Stimulated activated CD4-positive, alpha-beta T cell treated with anti-CD3 and anti-CD28 coated beads, Interleukin-12 subunit alpha, Interleukin-12 subunit beta, amount 100 ng/mL, for 24 hours (primary cell): ENCODE measurements around the gene CCDC85C.

Experiments
- DNase-seq, 2 experiments: peaks; one replicate each; pipeline ENCODE4 v3.0.0-alpha.2; 2020; ENCODE audit warnings: low read depth in 2 of 2

CCDC85C gene

DNA sequence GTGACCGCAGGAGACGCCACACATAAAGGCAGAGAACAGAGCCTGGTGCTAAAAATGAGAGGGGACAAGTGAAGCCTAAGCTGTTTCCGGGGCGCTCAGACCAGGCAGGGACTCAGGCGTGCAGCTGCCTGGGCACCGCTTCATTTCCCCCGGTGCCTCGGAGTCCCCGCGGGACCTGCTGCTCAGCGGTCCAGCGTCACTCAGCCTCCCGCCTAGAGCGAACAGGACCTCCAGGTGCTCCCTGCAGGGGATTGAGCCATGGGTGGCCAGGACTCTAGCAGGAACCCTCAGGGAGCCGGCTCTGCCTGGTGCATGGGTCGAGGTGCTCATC is 31.0 kb downstream of the CCDC85C start:
- no peak for DNase-seq

DNA sequence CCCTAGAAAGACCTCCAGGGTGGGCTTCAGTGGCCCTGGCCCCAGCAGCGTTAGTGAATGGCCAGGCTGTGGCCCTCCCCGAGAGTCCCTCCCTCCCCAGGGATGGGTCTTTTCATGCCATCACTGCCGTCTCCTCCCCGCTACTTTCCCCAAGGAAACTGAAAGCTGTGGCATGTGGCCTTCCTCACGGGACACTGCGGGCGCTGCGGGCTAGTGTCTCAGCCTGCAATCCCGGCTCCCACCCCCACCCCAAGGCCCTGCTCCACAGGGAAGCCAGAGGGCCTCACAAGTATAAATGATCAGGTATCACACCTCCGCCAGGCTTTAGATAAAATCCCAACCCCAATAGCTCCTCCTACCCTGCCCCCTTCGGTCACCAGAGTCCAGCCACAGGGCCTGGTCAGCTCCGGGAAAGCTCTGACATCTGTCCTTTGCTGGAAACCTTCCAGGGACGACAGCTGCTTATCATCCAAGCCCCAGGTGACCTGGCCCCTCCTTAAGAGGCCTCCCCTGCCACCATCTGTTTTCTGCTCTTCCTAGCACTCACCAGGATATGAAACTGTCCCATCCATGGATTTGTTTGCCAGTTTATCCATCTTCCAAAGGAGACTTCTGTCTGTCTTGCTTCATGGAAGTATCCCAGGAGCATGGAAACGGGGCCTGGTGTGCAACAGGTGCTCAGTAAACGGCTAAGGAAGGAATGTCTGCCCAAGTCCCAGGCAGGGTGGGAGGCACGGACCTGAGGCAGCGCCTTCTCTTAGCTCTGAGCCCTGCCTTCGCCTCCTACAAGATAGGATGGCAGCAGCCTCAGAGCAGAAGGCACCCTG is 31.6 kb downstream of the CCDC85C start:
- no peak for DNase-seq

DNA sequence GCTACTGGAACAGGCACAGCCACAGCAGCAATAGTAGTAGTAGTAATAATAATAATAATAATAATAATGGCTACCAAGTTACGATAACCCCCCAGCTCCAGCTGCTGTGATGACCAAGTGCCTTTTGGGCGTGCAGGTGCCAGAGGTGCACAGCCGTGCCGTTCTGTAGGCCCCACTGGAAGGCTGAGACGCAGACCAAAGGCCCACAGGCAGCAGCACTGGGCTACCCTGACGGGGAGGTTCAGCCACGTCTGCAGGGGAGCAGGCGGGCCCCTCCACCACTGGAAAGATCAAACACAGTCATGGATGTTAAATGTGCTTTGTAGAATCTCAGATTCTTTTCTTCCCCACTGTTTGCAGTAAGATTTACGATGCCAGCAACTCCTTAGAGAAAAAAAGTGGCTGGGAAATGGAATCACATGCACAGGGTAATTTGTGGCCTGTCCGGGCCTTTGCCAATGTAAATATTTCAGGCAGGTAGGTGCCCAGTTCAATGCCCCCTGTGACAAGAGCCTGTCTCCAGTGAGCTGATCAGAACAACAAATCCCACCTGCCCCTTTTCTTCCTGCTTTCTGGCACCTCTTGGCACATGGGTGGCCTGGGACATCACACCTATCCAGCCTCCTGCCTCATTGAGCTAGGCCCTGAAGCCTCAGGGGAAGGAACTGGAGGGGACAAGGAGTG is 32.6 kb downstream of the CCDC85C start:
- no peak for DNase-seq

DNA sequence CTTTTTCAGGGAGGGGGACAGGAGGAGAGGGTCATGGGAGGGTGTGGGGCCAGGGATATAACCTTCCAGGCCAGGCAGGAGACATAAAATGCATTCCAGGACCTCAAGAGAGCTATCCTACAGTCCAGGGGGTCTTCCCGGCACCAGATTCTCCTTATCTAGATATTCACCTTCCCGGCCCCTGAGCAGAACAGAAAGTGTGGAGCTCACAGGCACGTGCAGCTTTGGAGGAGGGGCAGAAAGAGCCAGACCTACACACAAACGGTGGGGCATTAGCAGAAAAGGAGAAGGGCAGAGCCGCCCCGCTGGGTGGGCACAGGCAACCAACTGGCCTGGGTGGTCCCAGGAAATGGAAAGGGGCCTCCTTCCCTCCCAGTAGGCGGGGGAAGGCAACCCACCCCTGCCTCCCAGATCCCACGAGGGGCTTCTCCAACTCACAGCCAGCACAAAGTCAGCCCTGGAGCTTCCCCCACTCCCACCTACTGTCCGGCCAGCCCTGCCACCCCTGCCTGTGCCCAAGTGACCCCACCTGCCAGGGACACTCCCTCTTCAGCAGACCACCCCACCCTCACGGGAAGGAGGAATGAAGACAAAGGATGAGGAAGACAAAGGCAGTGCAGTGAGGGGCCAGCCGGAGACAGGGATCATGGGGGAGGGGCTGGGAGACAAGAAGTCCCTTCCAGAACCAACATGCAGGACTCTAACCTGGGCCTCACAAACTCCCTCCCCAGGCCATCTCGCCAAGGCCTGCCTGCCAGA is 33.3 kb downstream of the CCDC85C start:
- DNase-seq, result no peak

DNA sequence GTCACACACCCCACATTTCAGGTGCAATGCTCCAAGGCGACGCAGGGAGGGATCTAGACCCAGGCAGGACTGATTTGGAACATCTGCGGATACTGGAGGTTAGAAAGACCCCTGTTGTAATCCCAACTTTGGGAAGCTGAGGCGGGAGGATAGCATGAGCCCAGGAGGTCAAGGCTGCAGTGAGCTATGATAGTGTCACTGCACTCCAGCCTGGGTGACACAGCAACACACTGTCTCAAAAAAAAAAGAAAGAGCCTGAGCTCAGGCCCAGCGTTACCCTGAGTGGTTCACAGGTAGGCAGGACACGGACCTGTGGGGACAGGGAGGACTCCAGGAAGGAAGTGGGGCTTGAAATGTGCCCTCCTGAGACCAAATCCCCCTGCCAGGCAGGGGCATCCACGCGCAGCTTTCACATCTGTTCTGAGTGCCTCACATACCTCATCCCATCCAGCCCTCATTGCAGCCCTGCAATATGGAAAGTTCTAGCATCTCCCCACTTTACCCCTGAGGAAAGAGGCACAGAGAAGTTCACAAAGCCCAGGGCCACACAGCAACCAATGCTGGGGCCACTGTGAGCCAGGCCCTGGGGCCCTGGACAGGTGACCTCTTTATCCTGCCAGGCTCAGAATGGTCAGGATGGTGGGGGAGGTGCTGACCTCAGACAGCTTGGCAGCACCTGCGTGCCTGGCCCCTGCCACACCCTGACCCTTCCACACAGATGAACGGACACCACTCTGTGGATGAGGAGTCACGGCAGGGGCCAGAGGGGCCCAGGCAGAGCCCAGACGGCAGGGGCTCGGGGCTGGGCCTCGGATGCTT is 34.1 kb downstream of the CCDC85C start:
- no peak for DNase-seq

DNA sequence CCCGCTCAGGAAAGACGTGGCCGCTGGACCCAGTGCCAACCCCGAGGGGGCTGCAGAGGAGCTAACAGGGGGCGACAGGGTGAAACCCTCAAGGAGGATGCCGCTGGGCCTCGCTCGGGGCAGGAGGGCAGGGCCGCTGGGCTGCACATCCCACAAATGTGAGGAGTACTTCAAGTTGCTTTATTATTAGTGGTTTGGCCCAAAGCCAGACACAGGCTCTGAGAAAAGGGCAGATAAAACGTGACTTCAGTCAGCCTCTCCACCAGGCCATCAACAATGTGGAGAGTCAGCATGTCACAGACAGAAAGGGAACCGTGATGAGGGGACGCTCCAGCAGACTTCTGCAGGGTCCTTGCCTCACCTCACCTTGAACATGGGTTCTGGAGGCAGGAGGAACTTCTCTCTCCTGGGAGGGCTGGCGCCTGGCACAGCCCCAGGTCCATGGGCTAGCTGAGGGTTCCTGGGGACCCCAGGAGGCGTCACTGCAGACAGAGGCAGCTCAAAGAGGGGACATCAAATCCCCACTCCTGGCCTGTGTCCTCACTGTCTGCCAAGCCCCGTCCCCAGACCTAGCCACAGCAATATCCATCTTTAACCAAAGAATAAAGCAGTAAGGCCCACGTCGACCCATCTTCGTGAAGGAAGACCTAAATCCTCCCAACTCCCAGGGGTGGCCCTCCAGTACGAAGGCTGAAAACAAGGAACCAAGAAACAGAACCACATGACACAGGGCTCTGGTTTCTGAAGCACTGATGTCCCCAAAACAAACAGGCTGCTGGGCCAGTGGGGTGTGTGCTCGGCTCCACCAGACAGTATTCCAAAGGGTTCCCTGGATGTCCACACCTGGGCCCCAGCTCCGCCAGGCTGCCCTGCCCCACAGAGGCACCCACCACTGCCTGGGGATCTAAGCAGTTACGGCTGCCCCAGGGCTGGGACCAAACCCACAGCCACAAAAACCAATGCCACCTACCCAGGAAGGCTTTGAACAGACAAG is 35.1 kb downstream of the CCDC85C start:
- DNase-seq, result no peak

DNA sequence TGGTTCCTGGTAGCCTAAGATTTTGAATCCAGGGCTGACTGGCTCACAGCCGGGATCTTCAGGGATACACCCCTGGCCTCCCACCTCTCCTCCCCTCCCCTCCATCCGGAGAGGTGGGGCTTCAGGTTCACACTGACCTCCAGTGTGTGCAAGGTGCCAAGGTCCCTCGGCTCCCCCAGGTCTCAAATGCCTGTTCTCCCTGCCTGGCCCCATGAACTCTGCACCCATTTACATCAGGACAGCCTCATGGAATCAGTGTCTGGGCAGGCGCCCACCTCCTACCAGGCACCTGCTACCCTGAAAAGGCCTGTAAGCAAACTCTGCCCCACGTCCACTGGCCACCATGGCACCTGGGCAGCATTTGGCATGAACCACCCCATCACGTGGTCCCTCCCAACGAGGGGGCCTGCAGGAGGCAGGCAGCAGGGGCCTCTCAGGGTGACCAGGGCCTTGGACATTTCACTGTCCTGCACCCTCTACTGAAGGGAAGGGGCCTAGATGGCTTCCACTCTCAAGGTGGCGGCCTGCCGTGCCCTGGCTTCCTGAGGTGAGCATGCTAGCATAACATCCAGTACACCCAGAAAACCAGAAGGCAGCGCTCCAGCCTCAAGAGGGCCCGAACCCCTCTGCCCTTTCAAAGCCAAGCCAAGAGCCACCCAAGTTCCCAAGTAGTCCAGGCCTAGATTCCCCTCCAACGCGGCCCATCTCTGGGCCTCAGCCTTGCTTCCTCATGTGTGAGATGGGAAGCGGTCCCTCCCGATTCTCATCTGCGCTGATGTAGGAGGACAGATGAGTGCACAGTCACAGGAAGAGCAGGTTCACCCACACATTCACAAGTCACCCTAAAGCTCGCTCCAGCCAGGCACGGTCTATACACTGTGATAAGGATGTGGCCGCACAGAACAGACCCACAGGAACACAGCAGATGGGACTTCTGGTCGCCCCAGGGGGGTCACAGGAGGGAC is 37.3 kb downstream of the CCDC85C start:
- DNase-seq, result no peak

DNA sequence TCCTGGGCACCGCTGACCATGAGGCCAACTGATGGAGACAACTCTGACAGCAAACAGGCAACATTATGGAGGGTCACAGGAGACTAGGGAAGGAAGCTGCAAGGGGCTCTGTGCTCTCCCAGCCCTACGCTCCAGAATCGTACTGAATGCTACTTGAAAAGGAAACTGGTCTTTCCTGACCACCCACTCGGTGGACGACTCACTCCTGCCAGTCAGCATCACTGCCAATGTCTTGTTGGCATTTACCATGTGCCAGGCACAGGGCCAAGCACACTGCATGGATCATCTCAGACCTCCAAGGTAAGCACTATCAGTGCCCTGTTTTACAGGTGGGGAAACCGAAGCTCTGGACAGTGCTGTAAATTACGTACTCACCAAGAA is 38.0 kb downstream of the CCDC85C start:
- DNase-seq, result no peak

DNA sequence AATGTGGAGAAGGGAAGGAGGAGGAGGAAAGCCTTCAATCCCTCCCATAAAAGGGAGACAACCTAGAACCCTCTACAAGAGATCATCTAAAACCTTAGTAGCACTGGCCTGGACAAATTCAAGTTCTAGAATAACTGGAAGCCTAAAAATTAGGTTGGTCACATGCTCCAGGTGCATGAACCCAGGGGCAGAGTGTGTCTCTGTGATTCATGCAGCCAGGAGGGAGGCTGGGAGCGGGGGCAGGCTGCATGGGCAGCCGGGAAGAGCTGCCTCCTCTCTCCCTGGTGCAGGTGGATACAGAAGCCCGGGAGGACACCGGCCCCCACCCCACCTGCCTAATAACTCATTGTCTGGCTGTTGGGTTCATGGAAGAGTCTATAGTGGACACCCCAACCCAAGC is 38.6 kb downstream of the CCDC85C start:
- DNase-seq, result no peak

DNA sequence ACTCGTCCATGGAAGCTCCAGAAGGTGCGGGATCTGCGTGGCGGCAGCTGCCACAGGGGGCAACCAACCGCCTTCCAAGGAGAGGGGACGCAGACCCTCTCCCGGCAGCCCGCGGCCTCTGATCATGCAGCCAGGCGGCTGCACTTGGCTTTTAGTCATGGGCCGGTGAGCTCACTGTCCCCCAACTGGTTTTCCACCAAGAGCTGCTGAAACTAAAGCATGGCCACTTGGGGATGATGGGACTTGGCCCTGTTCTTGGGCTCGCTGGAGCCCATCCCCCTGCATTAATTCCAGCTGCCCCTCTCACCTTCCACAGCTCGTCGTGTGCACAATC is 39.1 kb downstream of the CCDC85C start:
- no peak for DNase-seq

DNA sequence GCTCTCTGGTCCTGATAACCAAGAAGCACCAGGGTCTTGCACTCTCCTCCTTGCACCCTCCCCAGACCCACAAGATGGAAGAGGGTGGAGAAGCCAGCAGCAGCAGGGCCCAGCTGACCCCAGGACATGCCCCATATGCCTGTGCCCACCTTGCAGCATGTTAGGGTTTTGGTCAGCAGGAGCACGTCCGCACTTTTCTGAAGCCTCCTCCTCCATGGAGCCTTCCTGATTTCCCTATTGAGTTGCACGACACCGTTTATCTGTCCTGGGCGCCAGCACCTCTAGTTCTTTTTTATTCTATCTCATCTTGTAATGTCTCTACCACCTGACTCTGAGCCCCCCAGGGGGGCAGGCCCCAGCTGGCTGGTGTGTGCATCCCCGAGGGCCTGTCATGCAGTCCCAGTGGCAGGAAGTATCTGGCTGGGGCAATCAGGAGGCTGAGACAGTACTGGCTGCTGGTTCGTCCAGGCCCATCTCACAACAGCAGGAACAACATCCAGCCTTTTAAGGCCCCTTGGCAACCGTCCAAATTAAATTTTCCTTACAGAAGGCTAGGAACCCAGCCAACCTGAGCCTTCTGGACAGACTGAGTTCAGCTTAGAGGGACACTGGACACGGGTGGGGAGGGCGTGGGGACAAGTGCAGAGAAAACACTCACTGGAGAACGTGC is 39.6 kb downstream of the CCDC85C start:
- DNase-seq, result no peak

DNA sequence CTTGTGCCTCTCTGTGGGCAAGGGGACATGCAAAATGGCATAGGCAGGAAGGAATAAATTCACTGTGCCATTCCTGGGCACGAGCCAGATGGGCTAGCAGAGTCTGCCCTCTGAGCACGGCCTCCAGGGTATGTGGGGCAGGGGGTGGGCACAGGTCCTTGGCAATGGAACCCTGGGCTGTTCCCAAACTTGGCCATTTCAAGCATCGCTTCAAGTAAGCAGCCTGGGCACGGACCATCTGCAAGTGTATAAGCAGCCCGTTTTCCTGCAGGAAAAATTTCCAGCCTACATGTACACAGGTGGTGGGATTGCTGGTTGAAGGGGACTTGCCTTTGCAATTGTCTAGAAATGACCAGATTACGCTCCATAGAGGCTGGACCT is 40.3 kb downstream of the CCDC85C start:
- DNase-seq, result no peak

DNA sequence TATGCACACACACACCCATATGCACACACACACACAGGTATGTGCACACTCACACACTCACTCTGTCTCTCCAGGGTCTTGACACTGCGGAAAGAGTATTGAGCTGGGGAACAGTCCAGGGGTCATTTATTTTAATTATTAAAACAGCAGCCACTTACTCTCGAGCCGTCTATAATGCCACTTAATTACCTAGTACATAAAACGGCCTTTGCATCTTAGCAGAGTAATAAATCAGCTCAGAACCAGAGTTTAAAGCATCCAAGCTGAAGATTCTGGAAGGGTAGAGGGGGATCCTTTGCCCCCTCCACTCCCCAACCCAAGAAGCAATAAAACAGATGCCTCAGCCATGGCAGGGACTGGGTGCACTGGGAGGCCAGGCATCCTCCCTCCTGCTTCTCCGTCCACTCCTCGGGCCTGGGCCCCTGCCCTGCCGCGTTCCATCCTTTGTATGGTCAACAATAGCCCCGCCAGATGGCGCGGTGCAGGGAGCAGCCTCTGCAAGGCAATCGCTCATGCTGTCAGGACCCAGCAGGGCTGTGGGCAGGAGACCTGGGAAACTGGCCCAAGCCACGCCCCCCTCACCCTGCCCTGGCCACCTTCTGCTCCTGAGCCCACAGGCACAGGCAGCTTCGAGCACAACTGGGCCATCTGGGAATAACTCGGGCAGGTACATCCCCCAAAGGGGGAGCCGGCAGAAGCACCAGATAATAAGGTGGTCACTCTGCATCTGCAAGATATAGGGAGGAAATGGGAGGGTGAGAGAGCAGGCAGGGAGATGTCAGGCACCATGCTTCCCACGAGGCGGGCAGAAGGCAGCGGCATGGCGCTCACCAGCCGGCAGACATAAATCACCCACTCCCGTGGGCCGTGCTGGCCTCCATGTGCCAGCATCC is 40.9 kb downstream of the CCDC85C start:
- DNase-seq, result no peak

DNA sequence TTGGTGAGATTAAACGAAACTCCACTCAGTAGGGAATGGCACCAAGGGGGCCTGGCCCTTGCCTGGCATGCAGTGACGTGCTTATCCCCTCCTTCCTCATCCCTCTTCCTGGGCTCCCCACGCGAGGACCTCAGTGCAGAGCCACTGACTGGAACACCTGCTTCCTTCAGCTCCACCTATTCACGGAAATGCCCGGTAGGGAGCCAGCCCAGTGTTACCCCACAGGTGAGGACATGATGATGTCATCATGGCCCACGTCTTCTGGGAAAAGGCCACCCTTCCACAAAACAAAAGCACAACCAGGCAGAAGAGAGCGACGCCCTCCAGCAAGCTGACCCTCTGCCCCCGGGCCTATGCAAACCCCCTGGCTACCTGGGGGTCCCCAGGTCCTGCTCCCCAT is 42.1 kb downstream of the CCDC85C start:
- DNase-seq, result no peak

DNA sequence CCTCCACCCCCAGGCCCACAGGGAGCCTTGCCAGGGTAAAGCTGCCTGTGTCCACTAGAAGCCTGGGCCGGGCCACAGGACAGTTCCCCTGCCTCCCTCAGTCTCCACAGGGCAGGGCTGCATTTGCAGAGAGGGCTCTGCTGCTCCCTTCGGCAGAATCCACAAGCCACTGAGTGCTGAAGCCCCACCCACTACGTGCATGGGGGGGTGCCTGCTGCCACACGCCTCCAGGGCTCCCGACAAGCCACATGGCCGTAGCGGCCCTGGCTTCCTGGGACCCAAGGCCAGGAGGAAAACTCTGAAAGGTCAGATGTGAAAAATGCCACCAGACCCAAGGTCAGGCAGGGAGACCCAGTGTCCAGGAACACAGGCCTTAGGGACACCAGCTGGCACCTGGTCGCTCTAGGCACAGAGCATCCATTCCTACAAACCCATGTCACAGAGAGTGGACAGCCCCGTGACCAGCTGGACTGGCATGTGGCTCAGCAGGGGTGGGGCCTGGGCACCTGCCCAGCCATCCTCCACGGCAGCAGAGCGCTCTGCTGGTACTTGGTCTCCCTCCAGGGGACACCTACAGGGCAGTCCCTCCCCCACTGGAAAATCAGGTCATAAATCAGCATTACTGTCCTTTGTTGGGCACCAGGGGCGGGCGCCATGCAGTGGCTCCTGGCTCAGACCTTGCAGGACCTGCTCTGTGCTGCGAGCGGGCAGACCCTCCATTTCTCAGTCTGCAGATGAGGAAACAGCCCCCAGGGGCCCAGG is 42.9 kb downstream of the CCDC85C start:
- DNase-seq, result no peak

DNA sequence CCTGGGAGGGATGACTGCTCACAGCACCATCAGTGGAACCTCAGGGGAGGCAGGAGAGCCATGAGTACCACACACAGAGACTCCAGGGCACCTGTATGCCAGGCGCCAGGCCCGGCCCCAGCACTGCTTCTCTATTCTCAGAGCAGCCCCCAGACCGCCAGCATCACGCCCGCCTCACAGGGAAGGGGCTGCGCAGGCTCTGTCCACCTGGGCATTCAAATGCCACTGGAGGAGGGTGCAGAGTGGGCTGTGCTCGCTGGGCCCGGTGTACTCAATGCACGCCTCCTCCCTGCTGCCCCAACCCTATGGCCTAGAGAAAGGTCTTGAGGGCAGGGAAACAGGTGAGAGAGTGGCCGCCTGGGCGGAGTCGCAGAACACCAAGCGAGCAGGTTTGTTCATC is 43.6 kb downstream of the CCDC85C start:
- no peak for DNase-seq

DNA sequence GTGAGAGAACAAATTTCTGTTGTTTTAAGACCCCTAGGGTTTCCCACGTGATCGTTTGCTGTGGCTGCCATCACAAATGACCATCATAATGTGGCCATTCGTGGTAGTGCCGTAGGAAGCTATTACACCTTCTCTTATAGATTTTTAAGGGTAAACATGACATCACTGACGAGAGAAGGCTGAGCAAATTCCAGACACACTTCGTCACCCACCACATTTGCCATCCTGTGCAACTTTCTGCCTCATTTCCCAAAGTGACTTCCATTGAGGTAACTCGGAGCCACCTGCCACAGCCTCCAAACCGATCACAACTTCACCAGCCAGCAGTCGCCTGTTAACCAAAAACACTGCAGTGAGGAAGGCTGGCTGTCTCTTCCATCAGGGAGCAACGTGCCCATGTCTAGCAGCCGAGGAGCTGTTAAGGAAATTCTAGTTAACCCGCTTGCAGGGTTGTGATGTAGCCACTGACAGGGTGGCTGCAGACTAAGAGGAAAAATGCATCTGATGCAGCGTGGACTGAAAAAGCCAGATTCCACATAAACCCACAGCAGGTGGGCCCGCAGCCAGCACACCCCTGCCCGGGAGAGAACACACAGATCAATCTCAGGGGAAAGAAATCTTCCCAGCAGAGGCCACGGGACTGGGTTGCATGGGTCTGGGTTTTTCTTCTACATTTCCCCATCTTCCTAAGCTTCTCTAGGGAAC is 44.6 kb downstream of the CCDC85C start:
- DNase-seq, result no peak
